ENCODE data around the gene DCC.

The DCC gene

DNA sequence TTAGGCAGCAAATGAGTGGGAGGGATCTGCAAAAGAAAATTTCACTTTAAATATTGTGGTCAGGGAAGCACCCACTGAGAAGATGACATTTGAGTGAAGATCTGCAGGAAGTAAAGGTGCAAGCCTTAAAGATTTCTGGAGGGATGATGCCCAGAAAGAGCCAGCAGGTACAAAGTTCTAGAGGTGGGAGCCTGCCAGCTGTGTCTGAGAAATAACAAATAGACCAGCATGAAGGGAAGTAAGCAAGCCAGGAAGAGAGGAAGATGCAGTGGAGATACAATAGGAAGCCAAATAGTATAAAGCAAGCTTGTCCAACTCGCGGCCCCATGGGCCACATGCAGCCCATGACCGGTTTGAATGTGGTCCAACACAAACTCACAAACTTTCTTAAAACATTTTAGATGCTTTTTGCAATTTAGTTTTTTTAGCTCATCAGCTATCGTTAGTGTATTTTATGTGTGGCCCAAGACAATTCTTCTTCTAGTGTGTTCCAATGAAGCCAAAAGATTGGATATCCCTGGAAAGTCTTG is 489.9 kb downstream of the DCC start:
- DNase-seq = no peak

- DNase-seq = no peak
These were observed 504.3 kb downstream of the DCC start for GRCh38 chr18:52844323-52844722.

DNA sequence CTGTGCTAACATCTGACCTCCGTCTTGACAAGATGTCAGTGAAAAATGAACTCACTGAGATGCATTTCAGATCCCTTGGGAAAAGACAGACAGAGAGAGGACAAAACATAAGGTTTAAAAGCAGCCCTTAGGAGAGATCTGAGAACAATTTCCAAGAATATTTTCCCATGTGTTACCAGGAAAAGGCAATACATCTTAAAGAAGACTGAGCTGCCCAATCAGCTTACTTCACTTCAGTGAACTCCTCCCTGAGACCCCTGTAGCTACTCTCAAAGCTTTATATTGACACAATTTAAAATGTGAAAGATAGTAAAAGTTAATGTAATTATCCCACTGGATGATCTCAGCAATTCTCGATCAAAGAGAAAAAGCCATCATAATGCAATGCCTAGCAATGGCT is 505.0 kb downstream of the DCC start:
- DNase-seq = no peak

GRCh38 chr18:52850031-52850560 is 510.1 kb downstream of the DCC start:
- no peak for DNase-seq

DNA sequence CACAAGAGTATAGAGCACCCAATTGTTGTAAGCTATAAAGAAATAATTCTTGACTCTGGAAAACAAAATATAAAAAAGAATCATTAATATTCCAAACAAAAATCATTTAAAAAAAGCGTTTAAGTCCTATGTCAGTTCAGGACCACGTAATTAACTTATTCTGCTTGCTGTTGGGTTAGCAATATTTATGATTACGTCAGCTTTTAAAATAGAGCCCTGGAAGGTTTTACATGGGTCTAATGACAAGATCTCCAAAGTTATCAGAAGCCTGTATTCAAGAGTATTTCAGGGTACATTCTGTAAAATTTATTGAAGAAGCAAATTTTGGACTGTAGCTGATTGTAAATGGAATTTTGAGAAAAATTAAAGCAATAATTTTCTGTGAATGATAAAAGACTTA is 521.6 kb downstream of the DCC start:
- DNase-seq = no peak

- DNase-seq = no peak
These were observed 529.4 kb downstream of the DCC start for GRCh38 chr18:52869349-52869923.

DNA sequence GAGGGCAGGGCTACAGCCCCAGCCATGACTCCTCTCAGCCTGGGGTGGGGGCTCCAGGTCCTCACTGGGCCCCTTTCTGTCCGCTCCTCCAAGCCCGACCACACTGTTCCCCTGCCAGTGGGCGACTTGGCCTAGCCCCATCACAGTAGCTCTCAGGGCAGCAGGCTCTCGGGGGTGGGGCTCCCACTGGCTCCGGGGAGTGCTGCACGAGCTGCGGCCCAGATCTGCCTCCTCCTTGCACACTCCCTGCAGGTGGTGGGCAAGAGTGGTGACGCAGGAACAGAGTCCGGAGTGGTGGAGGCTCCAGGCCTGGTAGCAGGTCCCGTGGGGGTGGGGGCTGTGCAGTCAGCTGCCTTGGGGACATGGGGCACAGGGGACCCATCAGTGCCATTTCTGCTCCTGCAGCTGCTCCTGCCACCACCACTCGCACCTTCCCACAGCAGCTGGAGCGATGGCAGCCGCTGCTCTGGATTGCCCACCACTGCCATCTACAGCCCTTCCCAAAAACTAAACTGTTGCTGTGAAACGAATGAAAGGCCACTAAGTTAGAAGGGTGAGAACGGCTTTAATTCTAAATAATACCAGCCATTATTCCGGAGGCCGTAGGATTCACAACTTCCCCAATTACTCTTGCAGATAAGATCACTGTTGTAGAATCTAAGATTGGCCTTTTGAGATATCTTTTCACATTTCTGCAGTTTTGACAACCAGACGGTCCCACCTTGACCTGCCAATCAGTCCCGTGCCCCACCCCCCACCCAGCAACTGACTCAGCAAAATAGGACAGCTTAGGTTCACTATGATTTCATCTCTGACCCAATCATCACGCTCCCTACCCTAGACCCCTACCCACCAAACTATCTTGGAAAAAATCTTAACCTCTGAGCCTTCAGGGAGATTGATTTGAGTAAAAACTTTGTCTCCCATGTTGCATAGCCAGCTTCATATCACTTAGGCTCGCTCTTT is 530.2 kb downstream of the DCC start:
- DNase-seq = no peak

- DNase-seq = no peak
These were observed 534.8 kb downstream of the DCC start for GRCh38 chr18:52874774-52875173.

GRCh38 chr18:52875725-52876124 is 535.7 kb downstream of the DCC start:
- no peak for DNase-seq

DNA sequence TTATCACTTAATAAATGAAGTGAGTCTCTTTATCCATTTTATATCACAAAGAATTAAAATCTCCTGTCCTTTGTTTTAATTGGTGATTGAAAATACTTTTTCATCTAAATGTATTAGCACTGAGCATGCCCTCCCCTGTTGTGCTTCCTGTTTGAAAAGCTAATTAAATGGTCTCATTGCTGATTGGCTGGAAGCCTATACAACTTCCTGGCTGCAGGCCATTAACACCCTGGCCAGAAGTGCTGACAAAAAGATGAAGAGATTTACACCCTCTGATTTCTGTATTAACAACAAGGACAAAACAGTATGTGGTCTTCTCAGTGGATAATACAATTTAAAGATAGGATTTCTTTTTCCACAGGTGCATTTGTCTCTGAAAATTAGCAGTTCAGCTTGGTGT is 548.0 kb downstream of the DCC start:
- DNase-seq = no peak

DNA sequence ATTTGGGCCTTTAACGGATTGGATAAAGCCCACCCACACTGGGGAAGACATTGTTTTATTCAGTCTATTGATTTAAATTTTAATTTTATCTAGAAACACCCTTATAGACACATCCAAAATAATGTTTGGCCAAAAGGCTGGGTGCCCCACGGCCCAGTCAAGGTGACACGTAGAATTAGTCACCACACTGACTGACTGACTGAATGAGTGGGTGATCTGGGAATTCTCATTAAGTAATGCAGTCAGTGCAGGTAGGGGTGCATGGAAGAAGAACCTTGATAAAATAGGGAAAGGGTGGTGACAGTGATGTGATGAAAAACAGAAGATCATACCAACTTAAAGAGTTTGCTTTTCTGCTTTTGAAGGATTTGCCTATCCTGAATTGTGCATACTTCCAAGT is 554.8 kb downstream of the DCC start:
- DNase-seq = no peak

DNA sequence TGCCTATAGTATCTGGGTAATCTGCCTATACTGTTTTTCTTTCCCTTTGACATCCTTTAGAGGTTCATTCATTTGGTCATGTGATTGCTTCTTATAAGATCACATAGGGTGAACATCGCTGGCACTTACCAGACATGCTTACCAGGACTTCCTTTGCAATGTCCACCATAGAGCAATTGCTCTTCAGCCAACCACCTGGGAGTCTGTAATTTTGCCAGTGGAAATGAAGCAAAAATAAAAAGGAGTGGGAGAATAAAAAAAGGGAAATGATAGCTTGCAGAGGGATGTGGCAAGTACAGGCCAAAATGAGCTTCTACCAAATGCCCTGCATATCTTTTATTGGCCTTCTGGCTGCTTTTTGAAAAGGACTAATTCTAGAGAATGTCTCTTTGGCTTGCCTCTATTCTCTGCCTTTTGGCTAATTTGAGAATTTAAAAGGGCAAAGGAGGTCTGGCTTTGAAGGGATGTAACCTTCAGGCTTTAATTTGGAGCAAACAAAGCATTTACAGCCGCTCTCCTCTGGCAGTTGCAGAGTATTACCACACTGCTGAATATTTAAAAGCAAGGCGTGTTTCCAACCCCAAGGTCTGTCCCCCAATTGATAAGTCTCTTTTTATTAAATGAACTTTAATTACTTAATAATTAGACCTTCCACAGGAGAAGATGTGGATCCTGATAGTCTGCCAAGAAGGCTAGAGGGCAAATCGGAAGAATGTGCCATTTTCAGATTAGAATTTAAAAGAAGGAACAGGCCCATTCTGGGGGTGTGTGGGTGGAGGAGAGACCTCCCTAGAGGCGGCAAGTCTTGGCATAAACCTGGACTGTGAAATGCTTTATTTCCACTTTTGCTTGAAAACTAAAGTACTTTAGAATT is 557.9 kb downstream of the DCC start:
- no peak for DNase-seq

DNA sequence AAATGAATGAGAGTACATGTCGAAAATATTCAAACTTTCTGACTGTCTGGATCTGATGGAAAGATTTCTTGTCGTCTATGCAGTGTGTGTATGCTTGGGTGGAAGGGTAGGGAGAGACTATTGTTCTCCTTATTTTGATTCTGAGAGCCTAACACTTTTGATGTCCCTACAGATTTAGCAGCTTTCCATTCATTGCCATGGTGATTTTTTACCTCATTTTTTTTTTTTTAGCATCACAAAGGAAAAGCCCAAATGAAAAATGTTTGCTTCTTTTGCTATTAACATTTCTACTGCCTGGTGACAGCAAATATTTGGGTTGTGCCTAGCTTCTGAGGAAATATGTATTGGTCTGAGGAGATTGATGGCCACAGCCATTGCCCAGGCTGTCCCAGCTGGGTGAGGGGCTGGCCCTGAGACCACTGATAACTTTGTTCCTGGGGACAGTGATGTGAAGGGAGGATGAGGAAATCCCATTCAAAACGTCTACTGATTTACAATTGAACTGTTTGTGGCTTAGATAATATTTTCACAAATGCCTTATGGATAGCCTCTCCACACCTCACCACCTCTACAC is 558.6 kb downstream of the DCC start:
- no peak for DNase-seq

DNA sequence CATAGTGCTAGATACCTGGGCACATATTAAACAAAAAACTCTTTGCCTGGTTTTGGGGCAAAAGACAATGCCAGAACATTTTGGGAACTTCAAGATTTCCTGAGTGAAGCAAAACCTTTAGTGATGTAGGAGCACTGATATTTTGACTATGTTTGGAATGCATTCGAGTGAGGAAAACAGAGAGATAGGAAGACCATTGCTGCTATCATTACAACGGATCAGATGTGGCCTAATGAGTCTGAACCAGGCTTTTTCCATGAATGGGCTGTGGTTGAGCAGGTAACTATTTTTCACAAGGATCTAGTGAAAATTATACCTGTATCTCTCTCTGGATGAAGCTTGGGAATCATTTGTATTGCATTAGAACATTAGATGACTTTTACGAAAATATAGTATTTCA is 562.2 kb downstream of the DCC start:
- DNase-seq = no peak

- DNase-seq = peak in 1 of 2 experiments; percentile 5
These were observed 563.9 kb downstream of the DCC start for GRCh38 chr18:52903857-52904256.

GRCh38 chr18:52907543-52908308 is 567.7 kb downstream of the DCC start:
- DNase-seq = no peak

- no peak for DNase-seq
These were observed 574.2 kb downstream of the DCC start for GRCh38 chr18:52914148-52914547.

DNA sequence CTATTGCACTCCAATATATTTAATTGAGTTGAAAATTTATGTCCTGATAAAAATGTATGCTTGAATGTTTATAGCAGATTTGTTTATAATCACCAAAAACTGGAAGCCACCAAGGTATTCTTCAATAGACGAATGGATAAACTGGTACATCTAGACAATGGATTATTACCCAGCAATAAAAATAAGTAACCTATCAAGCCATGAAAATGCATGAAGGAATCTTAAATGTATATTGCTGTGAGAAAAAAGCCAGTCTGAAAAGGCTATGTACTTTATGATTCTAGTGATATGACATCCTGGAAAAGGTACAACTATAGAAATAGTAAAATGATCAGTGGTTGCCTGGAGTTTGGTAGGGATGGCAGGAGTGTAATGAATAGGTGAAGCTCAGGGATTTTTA is 580.7 kb downstream of the DCC start:
- no peak for DNase-seq

- DNase-seq = no peak
These were observed 593.4 kb downstream of the DCC start for GRCh38 chr18:52933356-52933755.

GRCh38 chr18:52936931-52937330 is 596.9 kb downstream of the DCC start:
- DNase-seq = no peak

DNA sequence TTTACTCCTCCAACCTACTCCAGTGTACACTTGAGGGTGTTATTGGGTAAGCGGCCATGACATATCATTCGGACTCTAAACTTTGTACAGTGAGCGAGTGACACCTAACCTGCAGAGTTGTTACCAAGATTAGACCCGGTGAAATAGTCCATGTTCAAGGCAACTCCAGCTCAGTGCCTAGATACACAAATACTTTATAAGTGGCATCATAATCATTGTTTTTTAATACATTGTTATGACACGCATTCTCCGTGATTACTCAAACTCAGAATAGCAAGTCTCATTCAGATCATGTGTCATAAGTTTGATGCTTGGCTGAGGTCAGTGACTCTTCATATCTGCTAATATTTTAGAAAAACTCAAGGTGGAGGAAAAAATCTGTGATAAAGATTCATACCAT is 597.8 kb downstream of the DCC start:
- DNase-seq = no peak

GRCh38 chr18:52945552-52945951 is 605.6 kb downstream of the DCC start:
- no peak for DNase-seq

All from NCI-H187 (cell line).